ENCODE results near the gene DAD1.
A peak's percentile ranks its signal among the peaks of the same experiment; 100 is the strongest.
"Not testable (repeated sequence)": the region's sequence is repeated elsewhere in the genome, so short reads cannot be mapped to it uniquely, and the experiment has no call there.

DAD1 gene

GRCh38 chr14:22589096-22589839 lies at the start of gene DAD1:
Gene DAD1 (minus strand): TSS chr14:22589224. CDS start chr14:22589157, 67 bp downstream.
- TF ChIP-seq CTCF (IDR thresholded peaks at IDR 0.05; ENCODE audit: borderline replicate concordance, insufficient read depth, low read depth, low read length), result no peak

DNA sequence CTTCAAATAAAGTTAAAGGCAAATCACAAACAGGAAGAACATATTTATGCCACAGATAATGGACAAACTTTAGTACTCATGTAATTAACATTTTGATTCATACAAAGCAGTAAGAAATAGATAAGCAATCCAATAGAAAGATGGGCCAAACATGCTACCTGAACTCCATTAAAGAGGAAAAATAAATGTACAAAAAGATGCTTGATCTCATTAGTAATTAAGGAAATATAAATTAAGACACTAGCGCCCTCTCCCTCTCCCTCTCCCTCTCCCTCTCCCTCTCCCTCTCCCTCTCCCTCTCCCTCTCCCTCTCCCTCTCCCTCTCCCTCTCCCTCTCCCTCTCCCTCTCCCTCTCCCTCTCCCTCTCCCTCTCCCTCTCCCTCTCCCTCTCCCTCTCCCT lies 47.0 kb upstream of the DAD1 start:
- H3K4me3 ChIP-seq (ENCODE audit: low read depth, low read length), result not testable (repeated sequence)

More at GRCh38 chr14:22589096-22589839, at the start of gene DAD1:
- H3K4me3 ChIP-seq (ENCODE audit: low read depth, low read length), result peak within 1 kb of the TSS; percentile 35

- no peak overlapping the region for H3K4me3 ChIP-seq (ENCODE audit: low read depth, low read length)
- TF ChIP-seq CTCF (IDR thresholded peaks at IDR 0.05; ENCODE audit: borderline replicate concordance, insufficient read depth, low read depth, low read length), result no peak
Observed at GRCh38 chr14:22634233-22634900, 45.3 kb upstream of the DAD1 start.

- no peak for TF ChIP-seq CTCF (IDR thresholded peaks at IDR 0.05; ENCODE audit: borderline replicate concordance, insufficient read depth, low read depth, low read length)
- no peak overlapping the region for H3K4me3 ChIP-seq (ENCODE audit: low read depth, low read length)
Observed at GRCh38 chr14:22630486-22630885, 41.5 kb upstream of the DAD1 start.

- TF ChIP-seq CTCF (IDR thresholded peaks at IDR 0.05; ENCODE audit: borderline replicate concordance, insufficient read depth, low read depth, low read length), result no peak
- H3K4me3 ChIP-seq (ENCODE audit: low read depth, low read length), result no peak overlapping the region
Observed at GRCh38 chr14:22630066-22630465, 41.0 kb upstream of the DAD1 start.

GRCh38 chr14:22629361-22629760 lies 40.3 kb upstream of the DAD1 start:
- no peak overlapping the region for H3K4me3 ChIP-seq (ENCODE audit: low read depth, low read length)
- no peak for TF ChIP-seq CTCF (IDR thresholded peaks at IDR 0.05; ENCODE audit: borderline replicate concordance, insufficient read depth, low read depth, low read length)

GRCh38 chr14:22627506-22628263 lies 38.7 kb upstream of the DAD1 start:
- no peak overlapping the region for H3K4me3 ChIP-seq (ENCODE audit: low read depth, low read length)
- no peak for TF ChIP-seq CTCF (IDR thresholded peaks at IDR 0.05; ENCODE audit: borderline replicate concordance, insufficient read depth, low read depth, low read length)

All from GM12875 (cell line).